ENCODE measurements around the gene ENPP3. TPM values are rescaled to one million over a fixed set of nuclear protein-coding genes. Genes with fewer than 3 reads are reported as not detected.

ENPP3 gene
- total RNA-seq, 1 experiment from 2014 or later, result 0.15 TPM

DNA sequence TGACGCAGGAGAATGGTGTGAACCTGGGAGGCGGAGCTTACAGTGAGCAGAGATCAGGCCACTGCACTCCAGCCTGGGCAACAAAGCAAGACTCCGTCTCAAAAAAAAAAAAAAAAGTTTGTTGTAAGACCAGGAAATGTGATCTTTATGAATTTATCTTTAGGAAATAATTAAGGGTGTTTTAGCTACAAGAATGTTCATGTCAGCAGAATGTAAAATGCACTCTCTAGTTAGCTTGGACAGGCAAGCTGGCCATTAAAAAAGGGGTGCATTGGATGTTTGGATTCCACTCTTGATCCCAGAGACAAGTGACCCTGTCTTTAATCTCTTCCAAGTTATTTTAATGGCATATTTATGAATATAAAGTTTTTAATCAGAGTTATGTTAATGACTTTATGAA lies 19.6 kb downstream of the ENPP3 start:
- Mint-ChIP-seq H3K36me3 (ENCODE audit: insufficient read depth in 1 of 3, low read depth in 3 of 3) (no peaks in the 10 kb centered on the region), H3K27me3 (ENCODE audit: low read depth) (no peaks in the 10 kb centered on the region), H3K9me3 (no peaks in the 10 kb centered on the region), H3K27ac (no peak overlapping the region), H3K4me3 (no peak overlapping the region), H3K4me1 (no peaks in the 10 kb centered on the region; a peak in 1 of 4 replicates)
- H2BK15ac ChIP-seq (ENCODE audit: low read depth, low read length), result no peak overlapping the region
- no peak overlapping the region for H3T11ph ChIP-seq (ENCODE audit: low read length)
- no peak overlapping the region for H4K91ac ChIP-seq (ENCODE audit: insufficient read length, low read depth, low read length)
- no peak overlapping the region for H2AK5ac ChIP-seq (ENCODE audit: insufficient read length, low read length)
- no peak overlapping the region for H3K27ac ChIP-seq (ENCODE audit: insufficient read length, low read depth, low read length)
- H3K23me2 ChIP-seq (ENCODE audit: insufficient read length, low read depth, low read length, poor library complexity, severe bottlenecking), result no peaks in the 10 kb centered on the region
- no peak overlapping the region for H4K8ac ChIP-seq (replicated peaks; ENCODE audit: insufficient read length, low read depth, low read length)
- DNase-seq, result no peak
- H3K79me1 ChIP-seq (ENCODE audit: insufficient read depth, low read depth, low read length, poor library complexity, severe bottlenecking), result no peaks in the 10 kb centered on the region
- H3K79me2 ChIP-seq (ENCODE audit: insufficient read depth, low read length), result no peaks in the 10 kb centered on the region
- no peak overlapping the region for H3K18ac ChIP-seq (ENCODE audit: insufficient read length, low read depth, low read length)
- H2AFZ ChIP-seq (ENCODE audit: low read length), result no peak overlapping the region
- no peak overlapping the region for H4K5ac ChIP-seq (ENCODE audit: insufficient read length, low read depth, low read length)
- no peak overlapping the region for H3K14ac ChIP-seq (ENCODE audit: insufficient read depth, low read length)
- H3K27me3 ChIP-seq (ENCODE audit: insufficient read depth, low read length), result no peaks in the 10 kb centered on the region
- H2BK20ac ChIP-seq (ENCODE audit: low read depth, low read length, poor library complexity, severe bottlenecking), result no peak overlapping the region
- no CpG with 5 or more reads among the region's 3 CpGs for WGBS (ENCODE audit: extremely low coverage, insufficient read length, low lambda C conversion rate)
- no peak for TF ChIP-seq CTCF (conservative IDR thresholded peaks at IDR 0.05)
- H3K9me3 ChIP-seq (ENCODE audit: control insufficient read depth, low read depth, low read length), result no peaks in the 10 kb centered on the region
- H3K56ac ChIP-seq (ENCODE audit: insufficient read length, low read depth, low read length), result no peak overlapping the region
- no peak overlapping the region for H3K23ac ChIP-seq (ENCODE audit: insufficient read length, low read depth, low read length)
- no peak overlapping the region for H2BK5ac ChIP-seq (ENCODE audit: insufficient read length, low read length)
- no peak overlapping the region for H3K4ac ChIP-seq (ENCODE audit: low read depth, low read length)
- no peak overlapping the region for H3K9ac ChIP-seq (ENCODE audit: extremely low read depth, insufficient read length, low read length)
- no peaks in the 10 kb centered on the region for H4K20me1 ChIP-seq (ENCODE audit: control insufficient read depth, insufficient read depth, insufficient read length)
- no peak overlapping the region for H3K4me2 ChIP-seq (ENCODE audit: insufficient read depth, insufficient read length, low read length)
- H2BK120ac ChIP-seq (ENCODE audit: low read depth, low read length, poor library complexity, severe bottlenecking), result no peak overlapping the region
- H3K4me1 ChIP-seq (ENCODE audit: insufficient read depth, low read length), result no peaks in the 10 kb centered on the region; the same call in 1 of the 2 replicates
- no peak overlapping the region for H2BK12ac ChIP-seq (ENCODE audit: insufficient read length, low read depth, low read length)

Data from H9 (cell line).